NCI-H187 treated with DMSO at 0.1 percent for 48 hours (cell line): ENCODE results near the gene MAPK8IP2.

Source experiments
- DNase-seq: peaks from one replicate; lab custom pipeline; 2025; lab: John Stamatoyannopoulos, UW

The MAPK8IP2 gene

GRCh38 chr22:50600538-50600937 lies at the start of gene MAPK8IP2:
TSS of gene MAPK8IP2 (plus strand) at chr22:50600793. CDS start at chr22:50600819, 26 bp downstream.
- DNase-seq: no peak

- DNase-seq: no peak
Measured at GRCh38 chr22:50551160-50551752, 49.3 kb upstream of the MAPK8IP2 start.

GRCh38 chr22:50553310-50553709 lies 47.3 kb upstream of the MAPK8IP2 start:
- DNase-seq: no peak

GRCh38 chr22:50556703-50557102 lies 43.9 kb upstream of the MAPK8IP2 start:
- DNase-seq: no peak

GRCh38 chr22:50560034-50560433 lies 40.6 kb upstream of the MAPK8IP2 start:
- DNase-seq: no peak

GRCh38 chr22:50561401-50562358 lies 38.9 kb upstream of the MAPK8IP2 start:
- DNase-seq: no peak

GRCh38 chr22:50562523-50563412 lies 37.8 kb upstream of the MAPK8IP2 start, which contains the start of gene SYCE3:
TSS of gene SYCE3 (minus strand) at chr22:50562919. CDS start at chr22:50556405, 6,514 bp downstream.
- DNase-seq: peak; percentile 2

GRCh38 chr22:50563413-50564160 lies 37.0 kb upstream of the MAPK8IP2 start:
- DNase-seq: no peak

GRCh38 chr22:50564289-50564688 lies 36.3 kb upstream of the MAPK8IP2 start:
- DNase-seq: no peak

- no peak for DNase-seq
Measured at GRCh38 chr22:50567721-50568252, 32.8 kb upstream of the MAPK8IP2 start.

- no peak for DNase-seq
Measured at GRCh38 chr22:50568626-50569025, 32.0 kb upstream of the MAPK8IP2 start.

GRCh38 chr22:50569041-50569459 lies 31.5 kb upstream of the MAPK8IP2 start:
- DNase-seq: no peak

- no peak for DNase-seq
Measured at GRCh38 chr22:50569896-50570535, 30.6 kb upstream of the MAPK8IP2 start.

- no peak for DNase-seq
Measured at GRCh38 chr22:50570861-50571260, 29.7 kb upstream of the MAPK8IP2 start.

- no peak for DNase-seq
Measured at GRCh38 chr22:50571264-50572175, 29.1 kb upstream of the MAPK8IP2 start.

- no peak for DNase-seq
Measured at GRCh38 chr22:50572965-50573364, 27.6 kb upstream of the MAPK8IP2 start.

- DNase-seq: no peak
Measured at GRCh38 chr22:50573491-50574382, 26.9 kb upstream of the MAPK8IP2 start.

- DNase-seq: no peak
Measured at GRCh38 chr22:50574383-50574755, 26.2 kb upstream of the MAPK8IP2 start.
